Stimulated activated CD8-positive, alpha-beta memory T cell treated with anti-CD3 and anti-CD28 coated beads, Interleukin-7, amount 100 ng/mL, for 1 hour (primary cell): Measurements from ENCODE around the gene CDH13.
"Not testable (repeated sequence)": the region's sequence is repeated elsewhere in the genome, so short reads cannot be mapped to it uniquely, and the experiment has no call there.

ENCODE experiments used
- DNase-seq, 2 donors: peaks; one replicate each; pipeline ENCODE4 v3.0.0-alpha.2; 2020; ENCODE audit warnings: low read depth in 2 of 2

The CDH13 gene

DNA sequence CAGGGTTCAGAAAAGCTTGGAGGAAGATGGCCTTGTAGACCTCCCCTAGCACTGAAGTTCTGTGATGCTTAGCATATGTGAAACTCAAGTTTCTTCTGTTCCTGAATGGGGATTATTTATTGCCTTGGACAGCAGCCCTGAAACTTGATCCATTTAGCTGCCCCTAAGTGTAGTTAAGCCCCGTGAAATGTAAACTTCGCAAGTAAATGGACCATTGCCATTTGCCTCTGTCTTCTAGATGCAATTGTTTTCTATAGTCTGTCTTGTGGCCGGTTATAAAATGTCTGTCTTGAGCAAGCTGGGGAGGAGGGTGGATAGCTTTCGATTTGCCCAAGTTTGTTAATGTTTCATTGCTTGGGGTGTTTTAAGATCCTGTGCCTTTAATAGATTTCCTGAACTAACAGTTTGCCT lies 261.8 kb downstream of the CDH13 start:
- DNase-seq: no peak

DNA sequence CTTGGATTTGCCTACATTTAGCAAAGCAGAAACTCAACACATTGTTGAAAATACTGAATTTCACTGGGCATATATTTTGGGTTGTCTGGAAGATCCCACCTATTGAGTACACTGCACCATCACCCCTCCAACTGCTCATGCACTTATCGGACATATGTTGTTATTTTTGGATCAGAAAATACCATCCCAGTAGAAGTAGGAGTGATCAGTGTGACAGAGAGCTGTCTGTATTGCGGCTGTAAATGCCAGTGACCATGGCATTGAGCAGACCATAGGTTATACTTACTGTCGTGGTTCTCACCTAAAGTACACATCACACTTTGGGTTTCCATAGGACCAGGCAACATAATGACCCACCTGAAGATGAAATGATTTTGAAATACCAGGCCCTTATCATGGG lies 264.7 kb downstream of the CDH13 start:
- DNase-seq: no peak

DNA sequence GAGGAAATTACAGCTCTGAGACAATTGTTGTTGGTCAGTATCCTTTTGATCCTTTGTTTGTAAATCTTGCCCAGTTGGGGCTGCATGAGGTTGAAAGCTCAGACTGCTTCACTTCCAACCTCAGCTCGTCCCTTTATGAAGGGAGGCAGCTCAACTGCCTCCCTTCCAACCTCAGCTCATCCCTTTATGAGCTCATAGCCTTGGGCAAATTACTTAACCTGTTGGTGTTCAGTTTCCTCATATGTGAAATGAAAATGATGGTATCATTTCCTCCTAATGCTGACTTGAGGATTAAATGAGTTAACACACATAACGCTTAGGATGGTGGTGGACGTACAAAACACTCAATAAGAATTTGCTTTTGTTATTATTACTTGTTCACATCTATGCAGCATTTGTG lies 265.1 kb downstream of the CDH13 start:
- no peak for DNase-seq

DNA sequence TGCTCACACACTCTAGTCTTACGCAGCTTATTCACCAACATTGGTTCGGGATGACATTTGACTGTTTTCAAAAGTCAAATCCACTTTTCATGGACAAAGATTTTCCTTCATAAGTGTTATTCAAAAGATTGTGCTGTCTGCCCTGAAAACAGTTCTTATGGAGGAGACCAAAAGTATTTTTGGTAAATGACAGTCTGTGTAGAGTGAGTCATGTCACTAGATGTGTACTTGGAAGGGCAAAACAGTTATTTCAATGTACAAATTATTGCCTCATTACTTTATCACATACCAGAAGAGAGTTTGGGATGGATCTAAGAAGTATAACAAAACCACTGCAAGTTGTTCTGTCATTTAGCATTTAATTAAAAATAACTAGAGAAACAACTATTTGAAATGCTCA lies 265.6 kb downstream of the CDH13 start:
- no peak for DNase-seq

DNA sequence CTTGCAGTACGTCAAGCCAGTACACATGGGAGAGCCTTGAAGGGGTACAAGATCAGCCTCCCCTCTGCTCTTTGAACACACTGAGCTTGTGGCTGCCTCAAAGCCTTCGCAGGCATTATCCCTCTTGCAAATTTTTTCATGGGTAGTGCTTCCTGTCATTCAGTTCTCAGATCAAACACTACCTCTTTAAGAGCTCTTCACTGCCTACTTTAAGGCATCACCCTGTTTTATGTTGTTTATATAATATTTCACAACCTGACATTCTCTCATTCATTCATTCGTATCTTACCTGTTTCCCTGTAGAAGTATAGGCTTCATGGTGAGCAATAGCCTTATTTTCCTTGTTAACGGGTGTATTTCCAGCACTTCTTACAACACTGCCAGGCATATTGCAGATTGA lies 269.1 kb downstream of the CDH13 start:
- no peak for DNase-seq

DNA sequence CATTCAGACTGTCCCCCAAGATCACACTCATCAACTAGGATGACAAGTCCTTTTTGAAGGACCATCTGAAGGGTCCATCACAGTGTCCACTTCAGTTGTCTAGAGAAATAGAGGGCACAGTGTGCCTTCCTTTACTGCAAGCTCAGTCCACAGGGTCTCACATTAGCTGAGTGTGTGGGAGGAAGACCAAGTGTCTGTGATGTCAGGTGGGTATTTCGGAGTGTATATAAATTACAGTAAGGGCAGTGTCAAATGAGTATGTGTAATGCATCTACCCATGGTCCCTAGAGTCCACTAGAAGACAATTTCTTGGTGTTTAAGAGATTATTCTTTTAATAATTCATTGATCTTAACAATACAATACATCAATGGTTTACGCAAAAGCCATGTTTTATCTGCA lies 272.2 kb downstream of the CDH13 start:
- no peak for DNase-seq

DNA sequence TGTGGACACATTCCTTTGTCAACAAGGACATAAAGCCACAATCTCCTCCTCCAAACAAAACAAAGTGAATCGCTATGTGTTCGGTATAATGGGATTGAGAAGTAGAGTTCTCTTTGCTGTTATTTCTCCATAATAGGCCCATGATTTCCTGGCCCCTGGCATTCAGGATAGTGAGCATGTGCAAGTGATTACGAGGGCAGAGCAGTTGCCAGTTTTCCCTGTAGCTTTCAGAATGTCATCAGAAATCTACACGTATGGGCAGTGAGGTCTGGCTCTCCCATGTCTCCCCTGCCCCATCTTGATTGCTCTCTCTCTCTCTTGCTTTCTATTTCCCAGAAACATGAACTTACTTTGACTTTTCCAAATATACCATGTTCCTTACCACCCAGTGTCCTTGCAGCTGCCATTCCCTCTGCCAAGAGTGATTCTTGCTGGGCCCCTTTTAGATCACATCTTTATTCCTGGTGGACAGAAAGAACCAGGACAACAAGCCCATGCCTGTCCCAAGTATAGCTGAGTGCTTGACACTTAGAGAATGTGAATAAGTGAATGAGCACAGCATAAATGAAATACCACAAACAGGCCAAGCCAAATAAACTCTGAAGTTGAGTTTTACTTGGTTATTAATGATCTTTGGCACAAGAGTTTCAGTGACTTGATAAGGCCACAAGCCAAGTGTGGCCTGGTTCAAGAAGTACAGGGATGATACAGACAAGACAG lies 273.1 kb downstream of the CDH13 start:
- no peak for DNase-seq

DNA sequence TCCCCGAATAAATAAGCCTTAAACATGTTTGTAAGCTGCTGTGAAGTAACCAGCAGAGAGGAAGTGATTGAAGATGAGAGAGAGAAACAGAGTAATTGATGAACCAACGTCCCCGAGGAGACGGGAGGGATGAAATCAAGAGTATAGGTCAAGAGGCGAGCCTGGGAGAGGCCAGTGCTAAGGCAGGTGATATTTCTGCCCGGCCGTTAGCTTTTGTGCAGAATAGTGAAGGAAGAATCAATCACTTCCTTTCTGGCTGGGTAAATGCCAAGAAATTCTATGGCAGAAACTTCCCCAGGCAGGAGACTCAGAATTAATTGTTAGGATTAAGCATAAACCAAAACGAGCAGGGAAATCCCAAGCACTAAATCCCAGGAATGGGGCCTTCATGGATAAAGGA lies 273.8 kb downstream of the CDH13 start:
- DNase-seq: no peak

DNA sequence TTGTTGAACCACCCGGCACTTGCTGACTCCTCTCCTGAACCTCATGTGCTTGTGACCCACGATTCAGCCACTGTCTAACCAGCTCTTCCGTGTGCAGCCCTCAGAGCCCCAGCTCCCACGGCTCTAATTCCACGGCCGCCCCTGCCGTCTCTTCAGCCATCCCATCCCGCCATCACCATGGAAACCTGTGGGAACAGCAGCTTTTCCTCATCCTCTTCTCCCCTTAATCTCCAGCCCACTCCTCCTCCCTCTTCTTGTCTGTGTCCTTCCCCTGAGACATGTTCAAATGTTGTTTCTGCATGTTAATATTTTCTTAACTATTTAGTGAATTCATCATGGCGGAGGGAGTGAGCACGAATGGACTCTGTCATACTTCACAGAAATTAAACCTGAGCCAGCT lies 285.2 kb downstream of the CDH13 start:
- DNase-seq: no peak

DNA sequence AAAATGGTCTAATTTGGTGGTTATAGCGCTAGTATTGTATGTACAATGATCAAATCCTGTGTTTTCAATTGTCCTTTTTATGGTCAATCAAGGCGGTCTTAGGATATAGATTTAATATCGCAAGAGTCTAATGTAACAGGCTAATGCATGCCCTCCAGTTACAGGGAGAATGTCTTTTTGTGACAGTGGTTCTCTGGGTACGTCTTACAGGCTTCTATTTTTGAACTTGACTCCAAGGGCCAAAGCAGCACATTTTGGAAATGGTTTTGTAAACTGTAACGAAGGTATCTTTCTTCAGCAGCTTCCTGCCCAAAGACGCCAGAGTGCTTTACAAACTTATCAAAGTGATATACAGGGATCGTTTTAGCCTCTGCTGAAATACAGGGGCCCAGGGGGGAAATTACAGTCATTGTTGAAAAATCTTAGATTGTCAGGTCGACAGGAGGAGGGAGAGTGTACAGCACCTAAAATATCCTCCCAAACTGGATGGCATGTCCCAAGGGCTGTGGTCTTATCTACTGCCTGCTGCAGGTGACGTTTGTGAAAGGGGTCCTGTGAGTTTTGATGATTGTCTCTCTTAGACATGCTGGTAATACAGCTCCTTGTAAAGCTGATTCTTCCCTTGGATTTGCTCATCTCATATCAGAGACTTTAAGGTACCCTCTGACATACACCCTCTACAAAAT lies 288.5 kb downstream of the CDH13 start:
- no peak for DNase-seq

DNA sequence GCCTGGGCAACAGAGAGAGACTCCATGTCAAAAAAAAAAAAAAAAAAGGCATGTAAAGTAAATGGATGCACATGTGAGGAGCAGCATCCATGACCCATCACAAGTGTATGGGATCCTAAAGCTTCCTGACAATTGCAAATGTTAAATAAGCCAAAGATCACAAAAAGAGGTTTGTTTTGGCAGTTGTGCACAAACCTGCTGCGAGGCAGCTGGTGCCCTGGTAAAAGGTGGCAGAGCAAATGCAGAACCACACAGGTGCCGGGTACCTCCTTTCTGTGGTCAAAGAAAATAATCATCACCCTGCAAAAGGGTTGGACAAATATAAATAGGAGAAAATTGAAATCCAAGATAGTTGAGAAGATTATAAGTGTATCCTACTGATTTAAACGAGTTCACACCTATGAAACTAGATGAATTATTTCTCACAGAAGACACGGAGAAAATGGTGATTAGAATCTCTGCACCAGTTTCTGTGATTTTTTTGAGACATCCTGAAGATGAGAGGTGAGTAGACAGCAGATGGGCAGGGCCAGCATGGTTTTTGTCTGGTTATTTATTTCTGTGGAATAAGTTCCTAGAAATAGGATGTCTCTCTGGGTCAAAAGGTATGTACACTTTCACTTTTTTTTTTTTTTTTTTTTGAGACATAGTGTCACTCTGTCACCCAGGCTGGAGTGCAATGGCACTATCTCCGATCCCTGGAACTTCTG lies 291.3 kb downstream of the CDH13 start:
- DNase-seq: no peak

DNA sequence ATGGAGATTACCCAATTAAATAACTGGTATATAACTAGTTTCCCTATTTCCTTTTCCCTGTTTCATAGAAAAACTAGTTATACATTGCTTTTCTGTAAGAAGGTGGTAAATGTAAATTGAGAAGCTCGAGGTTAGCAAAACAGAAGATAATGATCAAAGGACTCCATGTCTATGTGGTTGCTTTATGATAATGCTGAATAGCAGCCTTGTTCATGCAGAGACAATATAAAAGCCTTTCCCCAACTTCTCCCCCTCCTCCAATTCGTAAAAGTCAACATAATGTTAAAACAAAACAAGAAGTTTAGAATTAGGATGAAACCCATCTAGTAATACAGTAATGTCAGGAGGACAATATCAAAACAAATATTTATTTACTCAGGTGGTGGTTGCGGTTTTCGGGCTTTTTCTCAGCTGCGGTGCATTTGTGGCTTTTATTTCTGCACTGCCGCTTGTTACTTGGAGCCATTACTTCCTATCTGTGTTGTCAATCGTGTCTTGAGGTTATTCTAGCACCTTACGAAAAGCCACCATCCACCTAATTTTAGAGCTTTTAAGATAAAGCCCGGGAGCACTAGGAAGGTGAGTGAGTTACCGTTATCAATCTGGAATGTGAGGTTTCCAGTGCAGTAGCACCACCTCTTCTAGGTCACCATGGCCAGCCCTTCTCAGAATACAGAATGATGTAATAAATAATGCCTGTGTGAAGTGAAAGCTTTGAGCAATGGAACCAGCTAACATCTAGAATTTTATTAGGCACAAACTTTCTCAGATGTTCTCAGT lies 297.5 kb downstream of the CDH13 start:
- no peak for DNase-seq

DNA sequence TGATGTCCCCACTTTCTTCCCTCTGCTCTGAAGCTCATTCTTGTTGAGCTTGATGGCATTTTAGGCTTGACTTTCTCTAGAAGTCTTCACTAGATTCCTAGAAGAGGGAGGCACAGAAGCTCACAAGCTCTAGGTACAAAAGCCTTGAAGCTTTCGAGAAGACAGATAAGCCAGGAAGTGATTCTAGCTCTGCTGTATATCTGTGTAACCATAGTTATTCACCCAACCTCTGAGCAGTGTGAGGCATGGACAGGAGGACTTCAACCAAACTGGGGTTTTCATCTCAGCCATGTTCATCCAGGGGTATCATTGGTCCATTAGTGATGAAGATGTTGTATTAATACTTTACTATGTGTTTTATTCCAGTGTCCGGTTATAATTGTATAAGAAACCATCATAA lies 299.7 kb downstream of the CDH13 start:
- no peak for DNase-seq

DNA sequence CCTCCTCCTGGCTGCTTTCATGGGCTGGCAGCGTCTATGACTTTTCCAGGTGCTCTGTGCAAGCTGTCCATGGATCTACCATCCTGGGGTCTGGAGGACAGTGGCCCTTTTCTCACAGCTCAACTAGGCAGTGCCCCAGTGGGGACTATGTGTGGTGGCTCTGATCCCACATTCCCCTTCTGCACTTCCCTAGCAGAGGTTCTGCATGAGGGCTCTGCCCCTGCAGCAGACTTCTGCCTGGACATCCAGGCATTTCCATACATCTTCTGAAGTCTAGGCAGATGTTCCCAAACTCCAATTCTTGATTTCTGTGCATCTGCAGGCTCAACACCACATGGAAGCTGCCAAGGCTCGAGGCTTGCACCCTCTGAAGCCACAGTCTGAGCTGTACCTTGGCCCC lies 307.2 kb downstream of the CDH13 start:
- DNase-seq: not testable (repeated sequence)

DNA sequence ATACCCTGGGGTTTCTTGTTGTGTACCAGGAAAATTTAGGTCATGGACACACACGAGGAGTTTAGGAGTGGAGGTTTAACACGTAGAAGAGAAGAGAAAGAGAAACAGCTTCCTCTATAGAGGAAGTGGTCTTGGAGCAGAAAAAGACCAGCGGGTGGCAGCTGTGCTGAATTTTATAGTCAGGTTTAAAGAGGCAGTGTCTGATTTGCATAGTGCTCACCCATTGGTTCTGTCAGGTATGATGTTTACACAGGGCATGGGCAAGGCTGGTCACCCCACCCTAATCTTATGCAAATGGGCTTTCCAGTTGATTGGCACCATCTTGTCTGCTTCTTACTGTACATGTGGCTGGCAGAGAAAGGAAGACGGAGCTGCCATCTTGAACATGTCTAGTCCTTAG lies 309.0 kb downstream of the CDH13 start:
- DNase-seq: no peak

DNA sequence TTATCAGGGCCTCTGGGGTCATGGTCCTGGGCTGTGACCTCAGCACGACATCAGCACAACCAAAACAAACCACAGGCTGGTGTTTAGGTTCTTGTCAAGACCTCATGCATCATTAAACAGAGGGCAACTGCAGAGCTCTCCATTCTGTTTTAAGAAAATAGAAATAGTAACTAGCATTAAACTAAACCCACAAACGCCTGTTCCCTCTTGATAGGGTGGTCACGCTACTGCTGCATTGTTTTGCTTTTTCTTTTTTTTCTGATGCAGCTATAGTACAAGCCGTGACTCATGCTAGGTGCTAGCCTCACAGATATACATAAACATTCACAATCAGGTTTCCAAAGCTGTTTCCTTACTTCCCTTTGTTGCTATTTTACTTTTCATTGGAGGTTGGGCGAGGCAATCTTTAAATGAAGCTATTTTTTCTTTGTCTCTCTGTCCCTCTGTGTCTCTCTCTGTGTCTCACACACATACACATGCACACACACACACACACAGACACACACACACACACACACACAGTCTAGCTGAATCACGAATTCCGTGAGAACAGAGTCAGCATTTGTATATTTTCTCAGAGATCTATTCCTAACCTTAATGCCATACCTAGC lies 310.3 kb downstream of the CDH13 start:
- DNase-seq: no peak

DNA sequence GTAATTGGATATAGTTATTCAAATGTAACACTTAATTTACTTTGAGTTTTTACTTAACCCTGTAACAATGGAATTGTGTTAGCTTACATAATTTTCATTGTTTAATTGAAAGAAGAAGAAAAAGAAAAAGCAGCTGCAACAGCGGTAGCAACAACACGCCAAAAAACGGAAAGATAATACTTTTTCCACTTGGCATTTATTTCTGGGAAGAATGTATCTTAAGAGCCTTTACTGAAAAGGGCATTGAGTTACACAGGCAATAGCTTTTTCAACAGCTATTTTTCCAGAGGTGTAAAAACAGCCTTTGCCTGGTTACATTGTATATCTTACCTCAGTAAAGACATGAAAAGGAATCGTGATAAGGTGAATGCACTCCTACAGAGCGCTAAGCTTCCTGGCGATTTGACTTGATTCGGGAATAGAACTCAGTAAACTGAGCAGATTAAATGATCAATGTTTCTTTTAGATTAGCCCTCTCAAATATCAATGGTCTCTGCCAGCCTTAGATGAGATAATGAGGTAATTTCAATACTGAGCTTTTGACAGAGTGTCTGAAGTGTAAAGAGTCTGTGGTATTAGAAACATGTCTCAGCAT lies 311.3 kb downstream of the CDH13 start:
- no peak for DNase-seq

DNA sequence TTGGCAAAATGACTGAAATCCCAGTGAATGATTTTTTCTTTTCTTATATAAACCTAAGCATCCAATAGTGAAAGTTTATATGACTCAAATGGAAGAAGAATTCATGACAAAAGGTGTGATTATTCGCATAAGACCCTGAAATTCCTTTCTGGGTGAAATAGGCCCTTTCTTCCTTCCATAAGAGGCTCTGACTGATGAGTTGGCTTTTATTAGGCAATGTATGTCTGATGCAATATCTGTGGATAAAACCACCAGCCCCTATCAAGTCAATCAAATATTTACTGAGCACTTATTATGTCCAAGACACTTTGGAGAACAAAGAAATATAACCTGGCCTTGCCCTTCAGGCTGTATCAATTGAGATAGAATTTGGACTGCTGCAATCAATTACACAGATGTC lies 316.6 kb downstream of the CDH13 start:
- no peak for DNase-seq

DNA sequence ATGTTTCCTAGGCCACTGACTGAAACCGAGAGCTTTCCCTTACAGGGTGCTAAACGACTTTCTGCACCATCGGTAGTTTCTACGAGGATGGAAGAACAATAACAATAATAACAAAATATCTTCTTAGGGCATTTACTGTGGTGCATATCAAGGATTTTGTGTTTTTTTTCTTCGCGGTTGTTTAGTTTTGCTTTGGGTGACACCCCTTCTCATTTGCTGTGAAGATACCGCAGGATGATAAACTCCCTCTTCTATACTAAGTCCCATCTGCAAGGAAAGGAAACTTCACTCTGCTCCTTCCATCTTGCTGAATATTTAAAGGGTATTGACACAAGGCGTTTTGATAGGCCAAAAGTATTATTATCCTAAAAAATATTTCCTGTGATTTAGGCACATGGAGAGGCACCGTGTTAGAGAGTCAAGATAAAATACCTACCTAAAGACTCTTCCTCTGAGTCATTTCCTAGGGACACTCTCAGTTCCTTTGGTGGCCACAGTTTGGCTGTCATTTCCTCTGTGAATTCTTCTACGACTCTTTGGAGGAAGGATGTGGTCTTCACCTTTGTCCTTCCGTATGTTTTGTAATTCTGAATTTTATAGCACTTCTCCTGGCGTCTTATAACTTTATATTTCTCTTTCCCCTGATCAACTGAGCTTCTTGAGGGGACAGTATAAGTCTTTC lies 318.8 kb downstream of the CDH13 start:
- DNase-seq: no peak

DNA sequence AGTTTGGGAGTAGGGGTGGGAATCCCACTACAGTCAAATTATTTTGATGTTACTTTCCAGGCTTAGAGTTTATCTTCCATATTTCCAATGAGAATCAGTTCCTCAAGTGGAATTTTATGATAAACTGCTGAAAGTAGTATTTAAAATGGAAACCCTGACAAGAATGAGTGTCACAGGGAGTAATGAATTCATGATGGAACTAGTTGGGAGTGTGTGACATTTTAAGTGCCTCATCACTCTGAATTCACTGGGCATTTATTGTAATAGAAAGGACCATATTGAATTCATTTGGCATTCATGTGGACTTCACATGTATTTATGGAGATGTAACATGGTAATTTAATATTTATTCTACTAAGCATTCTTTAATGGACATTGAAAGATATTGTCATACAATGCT lies 320.9 kb downstream of the CDH13 start:
- DNase-seq: no peak

DNA sequence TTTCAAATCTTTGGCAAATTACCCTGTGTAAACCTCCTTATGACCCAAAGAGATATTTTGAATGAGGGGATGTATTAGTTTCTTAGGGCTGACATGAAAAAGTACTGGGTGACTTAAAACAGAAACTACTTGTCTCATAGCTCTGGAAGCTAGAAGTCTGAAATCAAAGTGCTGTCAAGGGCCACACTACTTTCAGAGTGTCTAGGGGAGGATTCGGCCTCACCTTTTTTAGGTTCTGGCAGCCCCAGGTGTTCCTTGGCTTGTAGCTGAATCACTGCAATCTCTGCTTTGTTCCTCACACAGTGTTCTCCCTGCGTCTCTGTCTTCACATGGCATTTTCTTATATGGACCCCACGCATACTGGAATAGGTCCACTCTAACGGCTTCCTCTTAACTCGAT lies 322.2 kb downstream of the CDH13 start:
- DNase-seq: no peak
